ENCODE results near the gene LAMTOR2.

DNA sequence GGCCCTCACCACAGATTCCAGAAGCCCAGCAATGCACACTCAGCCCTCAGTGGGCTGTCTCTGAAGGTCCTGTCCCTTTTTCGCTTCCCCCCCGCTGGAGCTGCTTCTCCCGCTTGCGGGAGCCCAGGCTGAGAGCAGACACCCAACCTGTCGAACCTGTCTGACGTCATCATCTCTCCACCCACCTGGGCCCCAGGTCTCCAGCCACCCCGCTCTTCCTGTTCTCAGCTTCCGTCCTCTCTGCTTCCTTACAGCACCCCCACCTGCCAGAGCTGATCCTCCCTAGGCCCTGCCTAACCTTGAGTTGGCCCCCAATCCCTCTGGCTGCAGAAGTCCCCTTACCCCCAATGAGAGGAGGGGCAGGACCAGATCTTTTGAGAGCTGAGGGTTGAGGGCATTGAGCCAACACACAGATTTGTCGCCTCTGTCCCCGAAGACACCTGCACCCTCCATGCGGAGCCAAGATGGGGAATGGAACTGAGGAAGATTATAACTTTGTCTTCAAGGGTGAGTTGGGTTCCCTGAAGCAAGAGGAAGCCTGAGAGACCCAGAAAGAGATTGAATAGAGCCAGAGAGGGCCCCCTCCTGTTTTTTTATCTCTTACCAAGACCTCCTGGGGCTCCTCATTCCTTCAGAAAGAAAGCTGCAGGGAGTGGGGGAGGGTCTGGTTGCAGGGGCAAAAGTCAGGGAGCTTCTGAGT, 6.5 kb downstream of the LAMTOR2 start, which contains the start of gene RAB25:
- TF ChIP-seq POLR2AphosphoS5 (IDR thresholded peaks at IDR 0.05; ENCODE audit: low read depth, low read length) = no peak
- no peak for TF ChIP-seq TAF1 (IDR thresholded peaks at IDR 0.05; ENCODE audit: borderline replicate concordance, insufficient read depth, low read length)

Measured in PFSK-1 (cell line).